HCT116 (cell line): Measurements from ENCODE around the gene EXD3. TPM values are rescaled to one million over a fixed set of nuclear protein-coding genes. Genes with fewer than 3 reads are reported as not detected.

Experiments used
- ATAC-seq: fragments of 200-7000 bp; cut with Tn5 transposase; 2 replicates; pipeline ENCODE4 v1.9.1; 2020; ENCODE audit warnings: mild to moderate bottlenecking, moderate library complexity
- BruUV-seq: library from RNA; stranded (reverse); fragments of 400-500 nt; replicated peaks from 2 replicates; lab custom pipeline; 2021; lab: Mats Ljungman, UMichigan
- CTCF ChIA-PET: fragments of 300-600 bp; sonication (Branson Sonifier 250); formaldehyde crosslinking; loops from one replicate; lab custom pipeline; 2021; ENCODE audit warnings: antibody characterized with exemption; lab: Charles Lee
- POLR2A ChIA-PET: fragments of 300-600, 350-600 bp; sonication (Branson Sonifier 250); formaldehyde crosslinking; loops from one replicate; lab custom pipeline; 2021; ENCODE audit warnings: antibody characterized with exemption; lab: Charles Lee
- RAD21 ChIA-PET, 2 experiments: fragments of 300-600 bp; sonication (Branson Sonifier 250); formaldehyde crosslinking; loops; one replicate each; lab custom pipeline; 2023; ENCODE audit warnings: low total read pairs in 2 of 2; ENCODE audit not compliant: uncharacterized antibody in 2 of 2, unreplicated experiment in 2 of 2, low non-redundant PET in 1 of 2; lab: Charles Lee
- DNase-seq: peaks from one replicate; pipeline ENCODE4 v3.0.0-alpha.2; 2010; ENCODE audit warnings: low read depth, low spot score
- H2AFZ ChIP-seq: fragments of 200-600 bp; shearing (Covaris generic), sonication (generic); 2 replicates; pipeline ENCODE4 v1.6.1; 2017; ENCODE audit warnings: low read depth, mixed run types, mixed read lengths, antibody characterized with exemption, low read length; ENCODE audit not compliant: poor library complexity, severe bottlenecking
- H3K27ac ChIP-seq: 2 replicates; pipeline ENCODE4 v1.5.1; 2012; ENCODE audit warnings: low read depth, low read length
- H3K27me3 ChIP-seq: fragments of 200-600 bp; sonication (generic); 2 replicates; pipeline ENCODE4 v1.6.1; 2016; ENCODE audit warnings: mixed run types, low read length, mixed read lengths; ENCODE audit not compliant: insufficient read depth
- H3K36me3 ChIP-seq, 2 experiments: fragments of 200-500 bp in 1 of 2; fragments of 200-600 bp in 1 of 2; sonication (Bioruptor generic) in 1 of 2; sonication (generic) in 1 of 2; 2 replicates each; pipeline versions ENCODE4 v1.5.1 to v1.6.1; 2014 to 2016; ENCODE audit warnings: low read length in 2 of 2, inconsistent platforms in 1 of 2, mixed read lengths in 1 of 2, mixed run types in 1 of 2; ENCODE audit not compliant: insufficient read depth in 2 of 2, control insufficient read depth in 1 of 2
- H3K4me1 ChIP-seq, 2 experiments: fragments of 200-600 bp in 1 of 2; sonication (generic) in 1 of 2; 2 replicates each; pipeline versions ENCODE4 v1.5.1 to v1.6.1; 2012 to 2017; ENCODE audit warnings: low read length in 2 of 2, inconsistent platforms in 1 of 2, mild to moderate bottlenecking in 1 of 2, mixed read lengths in 1 of 2, mixed run types in 1 of 2, moderate library complexity in 1 of 2; ENCODE audit not compliant: insufficient read depth in 2 of 2, control insufficient read depth in 1 of 2
- H3K4me2 ChIP-seq: fragments of 200-600 bp; sonication (generic); 2 replicates; pipeline ENCODE4 v1.6.1; 2017; ENCODE audit warnings: mixed run types, low read length, mixed read lengths
- H3K4me3 ChIP-seq, 2 experiments: fragments of 200-600 bp in 1 of 2; sonication (generic) in 1 of 2; replicated peaks in 1 of 2; 2 replicates each; pipeline ENCODE4 v1.5.1; 2011 to 2016; ENCODE audit warnings: low read length in 2 of 2, control low read depth in 1 of 2, low read depth in 1 of 2, mild to moderate bottlenecking in 1 of 2, mixed read lengths in 1 of 2, mixed run types in 1 of 2
- H3K79me2 ChIP-seq: fragments of 200-600 bp; sonication (generic); 2 replicates; pipeline ENCODE4 v1.6.1; 2017; ENCODE audit warnings: mild to moderate bottlenecking, mixed run types, low read length, moderate library complexity, mixed read lengths; ENCODE audit not compliant: insufficient read depth
- H3K9ac ChIP-seq: fragments of 200-600 bp; sonication (generic); 2 replicates; pipeline ENCODE4 v1.6.1; 2016; ENCODE audit warnings: low read length, mixed read lengths
- H3K9me2 ChIP-seq: fragments of 200-600 bp; sonication (generic), shearing (Covaris generic); 2 replicates; pipeline ENCODE4 v1.6.1; 2017; ENCODE audit warnings: mixed run types, mild to moderate bottlenecking, moderate library complexity; ENCODE audit not compliant: insufficient read depth
- H3K9me3 ChIP-seq, 2 experiments: fragments of 200-500 bp in 1 of 2; fragments of 200-600 bp in 1 of 2; sonication (Bioruptor generic) in 1 of 2; sonication (generic) in 1 of 2; 2 replicates each; pipeline ENCODE4 v1.6.1; 2014 to 2017; ENCODE audit warnings: low read length in 2 of 2, mixed read lengths in 2 of 2, inconsistent platforms in 1 of 2, low read depth in 1 of 2, mild to moderate bottlenecking in 1 of 2, mixed run types in 1 of 2, moderate library complexity in 1 of 2; ENCODE audit not compliant: control insufficient read depth in 1 of 2, insufficient read depth in 1 of 2
- H4K20me1 ChIP-seq: fragments of 200-600 bp; sonication (generic), shearing (Covaris generic); 2 replicates; pipeline ENCODE4 v1.6.1; 2017; ENCODE audit warnings: mixed run types, mild to moderate bottlenecking, moderate library complexity; ENCODE audit not compliant: insufficient read depth
- CBX3 ChIP-seq: IDR thresholded peaks from 2 replicates; pipeline ENCODE4 v1.6.1; 2012; ENCODE audit warnings: low read depth
- EGR1 ChIP-seq: IDR thresholded peaks from 2 replicates; pipeline ENCODE4 v1.6.1; 2012; ENCODE audit warnings: low read depth
- EZH2 ChIP-seq: fragments of 200-600 bp; sonication (generic); IDR thresholded peaks from 2 replicates; pipeline ENCODE4 v1.6.1; 2017; ENCODE audit warnings: antibody characterized with exemption, mixed run types
- EZH2phosphoT487 ChIP-seq: fragments of 200-600 bp; IDR thresholded peaks from 2 replicates; pipeline ENCODE4 v1.6.1; 2018; ENCODE audit warnings: antibody characterized with exemption, borderline replicate concordance
- JUND ChIP-seq: IDR thresholded peaks from 2 replicates; pipeline ENCODE4 v1.6.1; 2012
- POLR2A ChIP-seq: IDR thresholded peaks from 2 replicates; pipeline ENCODE4 v1.7.0; 2011; ENCODE audit warnings: borderline replicate concordance; ENCODE audit not compliant: insufficient read depth, insufficient read length; ENCODE audit errors: extremely low read depth
- RAD21 ChIP-seq: IDR thresholded peaks from 2 replicates; pipeline ENCODE4 v1.6.1; 2012; ENCODE audit warnings: low read depth, mild to moderate bottlenecking
- SIN3A ChIP-seq: IDR thresholded peaks from 2 replicates; pipeline ENCODE4 v1.6.1; 2012; ENCODE audit warnings: low read depth
- SP1 ChIP-seq: IDR thresholded peaks from 2 replicates; pipeline ENCODE4 v1.6.1; 2012; ENCODE audit warnings: low read depth
- SRF ChIP-seq: IDR thresholded peaks from 2 replicates; pipeline ENCODE4 v1.6.1; 2012; ENCODE audit warnings: low read depth
- ZFX ChIP-seq: fragments of 450-650 bp; IDR thresholded peaks from 2 replicates; pipeline ENCODE4 v1.6.1; 2017
- ZNF274 ChIP-seq: fragments of 200-500 bp; sonication (Bioruptor generic); IDR thresholded peaks from 2 replicates; pipeline ENCODE4 v1.6.1; 2014; ENCODE audit warnings: mild to moderate bottlenecking, low read depth, low read length, inconsistent platforms
- intact Hi-C: fragments of 100-400 bp; cut with micrococcal nuclease; formaldehyde crosslinking; loops from 2 replicates; pipeline ENCODE4 v1.10.0; 2022
- total RNA-seq: library from RNA; stranded (reverse); gene quantifications from one replicate; pipeline ENCODE4 v1.2.1, GENCODE V29; 2021; ENCODE audit not compliant: unreplicated experiment
- TF ChIP-seq, protein P1 (sequence below): IDR thresholded peaks from 2 replicates; pipeline ENCODE4 v1.6.1; 2012; ENCODE audit warnings: low read depth
- TF ChIP-seq, protein P2 (sequence below): IDR thresholded peaks from 2 replicates; pipeline ENCODE4 v1.6.1; 2012

Gene EXD3
- total RNA-seq, 1 experiment from 2014 or later: 25.4 TPM

DNA sequence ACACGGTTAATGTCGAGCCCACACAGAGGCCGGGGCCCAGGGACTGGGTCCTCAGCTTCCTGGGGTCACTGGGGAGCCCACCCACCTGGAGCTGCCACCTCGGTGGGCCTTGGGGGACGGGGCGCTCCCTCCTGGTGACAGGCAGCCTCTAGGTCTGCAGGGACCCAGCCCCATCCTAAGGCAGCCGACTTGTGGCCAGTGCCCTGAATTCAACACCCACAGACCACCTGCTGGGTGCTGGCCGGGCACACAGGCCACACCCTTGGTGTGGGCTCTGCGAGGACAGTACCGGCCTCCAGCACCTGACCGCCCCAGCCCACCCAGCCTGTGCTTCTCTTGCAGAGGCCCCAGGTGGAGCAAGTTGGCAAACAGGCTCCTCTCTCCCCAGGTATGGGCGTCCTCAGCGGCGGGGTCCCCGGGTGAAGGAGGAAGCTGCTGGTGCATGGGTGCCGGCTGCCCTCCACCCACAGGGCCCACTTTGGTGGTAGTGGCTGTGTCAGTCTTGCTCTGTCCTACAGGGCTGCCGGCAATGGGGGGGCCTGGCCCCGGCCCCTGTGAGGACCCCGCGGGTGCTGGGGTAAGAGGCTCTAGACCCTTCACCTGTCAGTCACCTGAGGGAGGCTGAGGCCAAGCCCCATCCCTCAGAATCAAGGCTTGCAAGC is 9.9 kb upstream of the EXD3 start:
- ChIA-PET POLR2A (interaction anchor here (1.1 kb wide), 1 partner anchor 8 kb away, joined by 4 read pairs; the partner anchor contains the start of gene ENTPD8), RAD21 (no interaction called here)
- H3K4me2 ChIP-seq: no peak overlapping the region

More for the DNA sequence above, 9.9 kb upstream of the EXD3 start:
- Histone ChIP-seq H3K79me2 (no peaks in the 10 kb centered on the region), H3K9ac (no peak overlapping the region), H3K36me3 (no peaks in the 10 kb centered on the region), H4K20me1 (no peaks in the 10 kb centered on the region), H3K4me3 (no peak overlapping the region), H3K9me2 (no peaks in the 10 kb centered on the region), H2AFZ (no peak overlapping the region), H3K4me1 (peaks cover 36 to 50% of the 10 kb centered on the region in 2 experiments), H3K27ac (no peak overlapping the region; the same call in 1 of the 2 replicates)
- intact Hi-C loops: no loop called here
- ATAC-seq (no peak), DNase-seq (no peak)
- CTCF ChIA-PET: no interaction called here
- TF ChIP-seq ZFX (no peak), SRF (no peak), SP1 (no peak), JUND (no peak), CBX3 (no peak), ZNF274 (no peak), SIN3A (no peak), EGR1 (no peak), RAD21 (no peak), EZH2 (no peak), POLR2A (no peak), EZH2phosphoT487 (no peak)
- TF ChIP-seq, protein P1, sequence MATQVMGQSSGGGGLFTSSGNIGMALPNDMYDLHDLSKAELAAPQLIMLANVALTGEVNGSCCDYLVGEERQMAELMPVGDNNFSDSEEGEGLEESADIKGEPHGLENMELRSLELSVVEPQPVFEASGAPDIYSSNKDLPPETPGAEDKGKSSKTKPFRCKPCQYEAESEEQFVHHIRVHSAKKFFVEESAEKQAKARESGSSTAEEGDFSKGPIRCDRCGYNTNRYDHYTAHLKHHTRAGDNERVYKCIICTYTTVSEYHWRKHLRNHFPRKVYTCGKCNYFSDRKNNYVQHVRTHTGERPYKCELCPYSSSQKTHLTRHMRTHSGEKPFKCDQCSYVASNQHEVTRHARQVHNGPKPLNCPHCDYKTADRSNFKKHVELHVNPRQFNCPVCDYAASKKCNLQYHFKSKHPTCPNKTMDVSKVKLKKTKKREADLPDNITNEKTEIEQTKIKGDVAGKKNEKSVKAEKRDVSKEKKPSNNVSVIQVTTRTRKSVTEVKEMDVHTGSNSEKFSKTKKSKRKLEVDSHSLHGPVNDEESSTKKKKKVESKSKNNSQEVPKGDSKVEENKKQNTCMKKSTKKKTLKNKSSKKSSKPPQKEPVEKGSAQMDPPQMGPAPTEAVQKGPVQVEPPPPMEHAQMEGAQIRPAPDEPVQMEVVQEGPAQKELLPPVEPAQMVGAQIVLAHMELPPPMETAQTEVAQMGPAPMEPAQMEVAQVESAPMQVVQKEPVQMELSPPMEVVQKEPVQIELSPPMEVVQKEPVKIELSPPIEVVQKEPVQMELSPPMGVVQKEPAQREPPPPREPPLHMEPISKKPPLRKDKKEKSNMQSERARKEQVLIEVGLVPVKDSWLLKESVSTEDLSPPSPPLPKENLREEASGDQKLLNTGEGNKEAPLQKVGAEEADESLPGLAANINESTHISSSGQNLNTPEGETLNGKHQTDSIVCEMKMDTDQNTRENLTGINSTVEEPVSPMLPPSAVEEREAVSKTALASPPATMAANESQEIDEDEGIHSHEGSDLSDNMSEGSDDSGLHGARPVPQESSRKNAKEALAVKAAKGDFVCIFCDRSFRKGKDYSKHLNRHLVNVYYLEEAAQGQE: no peak
- TF ChIP-seq, protein P2, sequence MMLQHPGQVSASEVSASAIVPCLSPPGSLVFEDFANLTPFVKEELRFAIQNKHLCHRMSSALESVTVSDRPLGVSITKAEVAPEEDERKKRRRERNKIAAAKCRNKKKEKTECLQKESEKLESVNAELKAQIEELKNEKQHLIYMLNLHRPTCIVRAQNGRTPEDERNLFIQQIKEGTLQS: no peak
- TF ChIP-seq, all 23 proteins: peak for 0
- Histone ChIP-seq H3K9me3 (no peaks in the 10 kb centered on the region), H3K27me3 (no peaks in the 10 kb centered on the region)
- BruUV-seq: no TSS peak
